ENCODE measurements around the gene RAD52. TPM values are rescaled to one million over a fixed set of nuclear protein-coding genes. Genes with fewer than 3 reads are reported as not detected.

Gene RAD52
- total RNA-seq, 1 experiment from 2014 or later: 53.9 TPM

- Mint-ChIP-seq H3K27me3 (ENCODE audit: insufficient read depth, unreplicated experiment) (no peaks in the 10 kb centered on the region), H3K27ac (ENCODE audit: unreplicated experiment) (no peak overlapping the region), H3K4me3 (ENCODE audit: unreplicated experiment) (no peak overlapping the region), H3K9me3 (ENCODE audit: unreplicated experiment) (no peaks in the 10 kb centered on the region), H3K4me1 (ENCODE audit: low read depth, unreplicated experiment) (peaks cover 4% of the 10 kb centered on the region), H3K36me3 (ENCODE audit: insufficient read depth, unreplicated experiment) (peaks cover 77% of the 10 kb centered on the region)
- DNase-seq: no peak
- Histone ChIP-seq H3K36me3 (ENCODE audit: control insufficient read depth, insufficient read depth, low read length) (peaks cover 2% of the 10 kb centered on the region), H3K4me3 (ENCODE audit: low read depth, low read length) (no peak overlapping the region), H3K27me3 (replicated peaks; ENCODE audit: control insufficient read depth, insufficient read depth, low read length) (no peaks in the 10 kb centered on the region), H3K9me3 (no peaks in the 10 kb centered on the region), H3K4me1 (no peaks in the 10 kb centered on the region)
- no TSS peak for BruUV-seq (replicated peaks)
- intact Hi-C loops (cut with micrococcal nuclease; ENCODE audit: unreplicated experiment): no loop called here
- no peak for TF ChIP-seq CTCF (IDR thresholded peaks at IDR 0.05; ENCODE audit: insufficient read depth in 1 of 2, low read depth in 1 of 2, low read length in 1 of 2, severe bottlenecking in 1 of 2, unreplicated experiment in 1 of 2)
- ChIA-PET CTCF (no interaction called here), POLR2A (no interaction called here)
Measured at GRCh38 chr12:862303-862911, 87.1 kb downstream of the RAD52 start.

Other genes with a start within 250 kb of the RAD52 start
- 206 and 224 TPM in 2 replicates for gene WNK1, start 197.1 kb downstream of the RAD52 start, total RNA-seq (2022)
- gene ERC1, start 41.5 kb upstream of the RAD52 start, total RNA-seq (2022): 88.4 and 111 TPM in 2 replicates